WTC11 (cell line): ENCODE results near the gene FIS1.

Experiments
- AFF4 ChIP-seq: sonication (generic); formaldehyde crosslinking; IDR thresholded peaks from 2 replicates; pipeline ENCODE4 v1.8.1; 2023; ENCODE audit warnings: mild to moderate bottlenecking, missing genetic modification reagents, borderline replicate concordance
- FOXJ3 ChIP-seq: sonication (generic); formaldehyde crosslinking; IDR thresholded peaks from 2 replicates; pipeline ENCODE4 v1.9.0; 2021; ENCODE audit warnings: missing genetic modification reagents, mild to moderate bottlenecking, borderline replicate concordance
- FOXK1 ChIP-seq: sonication (generic); formaldehyde crosslinking; IDR thresholded peaks from 2 replicates; pipeline ENCODE4 v1.8.0; 2022; ENCODE audit warnings: mild to moderate bottlenecking, moderate library complexity, missing genetic modification reagents
- HMGA2 ChIP-seq: fragments of 250-450 bp; sonication (Bioruptor Pico); IDR thresholded peaks from 2 replicates; pipeline ENCODE4 v1.4.0; 2021; ENCODE audit warnings: mild to moderate bottlenecking, moderate library complexity
- HMGXB4 ChIP-seq: sonication (generic); formaldehyde crosslinking; IDR thresholded peaks from 2 replicates; pipeline ENCODE4 v1.8.1; 2023; ENCODE audit warnings: mild to moderate bottlenecking, moderate library complexity, missing genetic modification reagents
- KAT7 ChIP-seq: sonication (generic); formaldehyde crosslinking; IDR thresholded peaks from 2 replicates; pipeline ENCODE4 v1.8.1; 2023; ENCODE audit warnings: missing genetic modification reagents, mild to moderate bottlenecking, borderline replicate concordance
- NR2C2 ChIP-seq: sonication (generic); formaldehyde crosslinking; IDR thresholded peaks from 2 replicates; pipeline ENCODE4 v1.8.0; 2022; ENCODE audit warnings: mild to moderate bottlenecking, missing genetic modification reagents
- PRDM15 ChIP-seq: sonication (generic); formaldehyde crosslinking; IDR thresholded peaks from 2 replicates; pipeline ENCODE4 v1.8.0; 2022; ENCODE audit warnings: missing genetic modification reagents
- TF ChIP-seq, protein P1 (sequence below): fragments of 200-600 bp; IDR thresholded peaks from 2 replicates; pipeline ENCODE4 v1.8.0; 2022; ENCODE audit warnings: antibody characterized with exemption

DNA sequence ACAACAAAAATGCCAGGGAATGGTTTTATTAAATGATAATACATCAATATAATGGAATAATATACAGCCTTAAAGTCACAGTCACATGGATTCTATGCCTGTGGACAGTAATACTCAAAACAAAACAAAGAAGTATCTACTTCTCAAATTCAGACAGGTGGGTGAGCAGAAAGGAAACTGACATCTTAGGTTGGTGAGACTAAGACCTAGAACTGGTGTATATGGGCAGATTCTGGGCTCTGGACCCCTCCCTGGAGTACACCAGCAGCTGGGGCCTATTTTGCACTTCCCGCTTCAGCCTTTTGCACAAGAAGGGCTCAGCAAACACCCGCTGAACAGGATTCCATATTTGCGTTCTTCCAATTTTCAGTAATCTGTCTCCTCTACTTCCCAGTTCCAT is 5.4 kb upstream of the FIS1 start:
- TF ChIP-seq HMGA2 (no peak), FOXJ3 (CRISPR knock-in tag) (no peak), KAT7 (CRISPR knock-in tag) (no peak), AFF4 (CRISPR knock-in tag) (no peak), PRDM15 (CRISPR knock-in tag) (no peak), HMGXB4 (CRISPR knock-in tag) (no peak), NR2C2 (CRISPR knock-in tag) (no peak), FOXK1 (CRISPR knock-in tag) (no peak)
- TF ChIP-seq, protein P1, sequence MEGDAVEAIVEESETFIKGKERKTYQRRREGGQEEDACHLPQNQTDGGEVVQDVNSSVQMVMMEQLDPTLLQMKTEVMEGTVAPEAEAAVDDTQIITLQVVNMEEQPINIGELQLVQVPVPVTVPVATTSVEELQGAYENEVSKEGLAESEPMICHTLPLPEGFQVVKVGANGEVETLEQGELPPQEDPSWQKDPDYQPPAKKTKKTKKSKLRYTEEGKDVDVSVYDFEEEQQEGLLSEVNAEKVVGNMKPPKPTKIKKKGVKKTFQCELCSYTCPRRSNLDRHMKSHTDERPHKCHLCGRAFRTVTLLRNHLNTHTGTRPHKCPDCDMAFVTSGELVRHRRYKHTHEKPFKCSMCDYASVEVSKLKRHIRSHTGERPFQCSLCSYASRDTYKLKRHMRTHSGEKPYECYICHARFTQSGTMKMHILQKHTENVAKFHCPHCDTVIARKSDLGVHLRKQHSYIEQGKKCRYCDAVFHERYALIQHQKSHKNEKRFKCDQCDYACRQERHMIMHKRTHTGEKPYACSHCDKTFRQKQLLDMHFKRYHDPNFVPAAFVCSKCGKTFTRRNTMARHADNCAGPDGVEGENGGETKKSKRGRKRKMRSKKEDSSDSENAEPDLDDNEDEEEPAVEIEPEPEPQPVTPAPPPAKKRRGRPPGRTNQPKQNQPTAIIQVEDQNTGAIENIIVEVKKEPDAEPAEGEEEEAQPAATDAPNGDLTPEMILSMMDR, result no peak
